IPS-11a (cell line): ENCODE data around the gene SCN1B.
"Not testable (repeated sequence)": the region's sequence is repeated elsewhere in the genome, so short reads cannot be mapped to it uniquely, and the experiment has no call there.

Source experiments
- H3K4me3 ChIP-seq: one replicate; pipeline ENCODE4 v1.5.1; 2013; ENCODE audit warnings: low read depth, low read length, control low read depth

Gene SCN1B

GRCh38 chr19:35015954-35016351 lies 14.3 kb upstream of the SCN1B start:
- H3K4me3 ChIP-seq, result no peak overlapping the region

GRCh38 chr19:35017507-35017906 lies 12.8 kb upstream of the SCN1B start:
- H3K4me3 ChIP-seq, result no peak overlapping the region

- no peak overlapping the region for H3K4me3 ChIP-seq
Measured at GRCh38 chr19:35018379-35018778, 11.9 kb upstream of the SCN1B start.

- H3K4me3 ChIP-seq, result no peak overlapping the region
Measured at GRCh38 chr19:35019144-35019543, 11.1 kb upstream of the SCN1B start.

GRCh38 chr19:35021016-35021415 lies 9.3 kb upstream of the SCN1B start:
- no peak overlapping the region for H3K4me3 ChIP-seq

GRCh38 chr19:35021596-35021995 lies 8.7 kb upstream of the SCN1B start:
- H3K4me3 ChIP-seq, result no peak overlapping the region

GRCh38 chr19:35022460-35022859 lies 7.8 kb upstream of the SCN1B start:
- no peak overlapping the region for H3K4me3 ChIP-seq

GRCh38 chr19:35023428-35023827 lies 6.8 kb upstream of the SCN1B start:
- no peak overlapping the region for H3K4me3 ChIP-seq

GRCh38 chr19:35024095-35024494 lies 6.2 kb upstream of the SCN1B start:
- H3K4me3 ChIP-seq, result no peak overlapping the region

GRCh38 chr19:35025969-35026368 lies 4.3 kb upstream of the SCN1B start:
- no peak overlapping the region for H3K4me3 ChIP-seq

GRCh38 chr19:35026418-35026817 lies 3.9 kb upstream of the SCN1B start:
- H3K4me3 ChIP-seq, result no peak overlapping the region

GRCh38 chr19:35027009-35027408 lies 3.3 kb upstream of the SCN1B start:
- H3K4me3 ChIP-seq, result no peak overlapping the region

- H3K4me3 ChIP-seq, result no peak overlapping the region
Measured at GRCh38 chr19:35027851-35028599, 2.2 kb upstream of the SCN1B start.

- not testable (repeated sequence) for H3K4me3 ChIP-seq
Measured at GRCh38 chr19:35028600-35028885, 1.7 kb upstream of the SCN1B start.

- H3K4me3 ChIP-seq, result not testable (repeated sequence)
Measured at GRCh38 chr19:35029275-35029736, 964 bp upstream of the SCN1B start.

GRCh38 chr19:35029737-35030256 lies 473 bp upstream of the SCN1B start:
- H3K4me3 ChIP-seq, result peak overlapping the region; percentile 13

GRCh38 chr19:35031072-35031881 lies 1.0 kb downstream of the SCN1B start:
- peak overlapping the region; percentile 30 for H3K4me3 ChIP-seq

- no peak overlapping the region for H3K4me3 ChIP-seq
Measured at GRCh38 chr19:35032356-35032865, 2.1 kb downstream of the SCN1B start.

GRCh38 chr19:35033067-35034004 lies 3.1 kb downstream of the SCN1B start:
- H3K4me3 ChIP-seq, result no peak overlapping the region

- H3K4me3 ChIP-seq, result no peak overlapping the region
Measured at GRCh38 chr19:35034005-35034502, 3.8 kb downstream of the SCN1B start.
